Gastroesophageal sphincter (tissue), 4 donors: ENCODE measurements around the gene BMPR1A. TPM values are rescaled to one million over a fixed set of nuclear protein-coding genes. Genes with fewer than 3 reads are reported as not detected.

Source experiments
- ATAC-seq: fragments of 150-250 bp; one replicate; pipeline ENCODE4 v1.9.1; 2016; ENCODE audit warnings: mild to moderate bottlenecking, moderate library complexity
- H3K27ac ChIP-seq, 4 donors: fragments of 200-600 bp; sonication (generic) in 3 of 4; 1 replicate in 3 of 4; 2 replicates in 1 of 4; pipeline ENCODE4 v1.5.1; 2016 to 2019
- H3K27me3 ChIP-seq: fragments of 200-600 bp; sonication (generic); one replicate; pipeline ENCODE4 v1.5.1; 2019
- H3K36me3 ChIP-seq, 2 donors: fragments of 200-600 bp; sonication (generic); one replicate each; pipeline ENCODE4 v1.5.1; 2019; ENCODE audit warnings: control low read depth in 1 of 2
- H3K4me1 ChIP-seq, 3 donors: fragments of 200-600 bp; sonication (generic); 1 replicate in 2 of 3; 2 replicates in 1 of 3; pipeline ENCODE4 v1.5.1; 2016 to 2019; ENCODE audit warnings: control low read depth in 2 of 3
- H3K4me3 ChIP-seq, 2 donors: fragments of 200-600 bp; sonication (generic); one replicate each; pipeline ENCODE4 v1.5.1; 2019; ENCODE audit warnings: mild to moderate bottlenecking in 1 of 2, moderate library complexity in 1 of 2
- H3K9me3 ChIP-seq, 3 donors: fragments of 200-600 bp; sonication (generic); one replicate each; pipeline ENCODE4 v1.5.1; 2017 to 2019; ENCODE audit warnings: control low read depth in 2 of 3
- CTCF ChIP-seq, 4 experiments: fragments of 200-600 bp in 2 of 4; fragments of 450-650 bp in 2 of 4; sonication (generic) in 1 of 4; IDR thresholded peaks; one replicate each; pipeline ENCODE4 v1.5.1; 2017 to 2019; ENCODE audit warnings: antibody characterized with exemption in 4 of 4, mild to moderate bottlenecking in 2 of 4, moderate library complexity in 2 of 4
- EP300 ChIP-seq: sonication (generic); formaldehyde crosslinking; IDR thresholded peaks from one replicate; pipeline ENCODE4 v1.6.1; 2017; ENCODE audit warnings: antibody characterized with exemption, mild to moderate bottlenecking
- POLR2A ChIP-seq, 2 donors: fragments of 450-650 bp; IDR thresholded peaks; one replicate each; pipeline ENCODE4 v1.6.1; 2017; ENCODE audit warnings: antibody characterized with exemption in 2 of 2, mild to moderate bottlenecking in 2 of 2, moderate library complexity in 1 of 2
- POLR2AphosphoS5 ChIP-seq: sonication (generic); formaldehyde crosslinking; IDR thresholded peaks from one replicate; pipeline ENCODE4 v1.6.1; 2017; ENCODE audit warnings: antibody characterized with exemption
- WGBS, 2 donors: methylation state at CpG; one replicate each; pipeline ENCODE4 v1.1.5; 2018; ENCODE audit warnings: low coverage in 1 of 2; 5-methylcytosine and 5-hydroxymethylcytosine counted together
- total RNA-seq, 4 donors: library from RNA; depleted of rRNA; stranded (reverse); fragments of >200 nt; gene quantifications; one replicate each; pipeline ENCODE4 v1.1.0, GENCODE V29; 2016

The BMPR1A gene
- total RNA-seq, 4 donors from 2014 or later = 91.5 to 121 (median 117) TPM

- Histone ChIP-seq H3K36me3 (peaks cover 0 to 72% of the 10 kb centered on the region in 2 donors), H3K4me3 (no peak overlapping the region), H3K9me3 (no peaks in the 10 kb centered on the region), H3K27me3 (no peaks in the 10 kb centered on the region), H3K27ac (no peak overlapping the region), H3K4me1 (peaks cover 3 to 14% (median 3%) of the 10 kb centered on the region in 3 donors)
- TF ChIP-seq CTCF (IDR thresholded peaks at IDR 0.05) = no peak
- TF ChIP-seq POLR2A (IDR thresholded peaks at IDR 0.05) = no peak
- no peak for TF ChIP-seq EP300
- no peak for TF ChIP-seq POLR2AphosphoS5
- no peak for ATAC-seq
- WGBS, 2 donors = 18 to 44% methylated on average over 1 of the region's 1 CpG
Observed at GRCh38 chr10:86905429-86905828, 149.0 kb downstream of the BMPR1A start.

GRCh38 chr10:86914734-86915133, 158.3 kb downstream of the BMPR1A start:
- Histone ChIP-seq H3K4me1 (peaks cover 0 to 12% (median 0%) of the 10 kb centered on the region in 3 donors), H3K9me3 (no peaks in the 10 kb centered on the region), H3K4me3 (no peak overlapping the region), H3K36me3 (peaks cover 0 to 75% of the 10 kb centered on the region in 2 donors), H3K27me3 (no peaks in the 10 kb centered on the region), H3K27ac (peak overlapping the region in 2 of 4 donors; percentile 37)
- 38 to 45% methylated on average over 1 of the region's 1 CpG for WGBS, 2 donors
- no peak for ATAC-seq
- TF ChIP-seq POLR2AphosphoS5 (peak; percentile 53), EP300 (no peak)

DNA sequence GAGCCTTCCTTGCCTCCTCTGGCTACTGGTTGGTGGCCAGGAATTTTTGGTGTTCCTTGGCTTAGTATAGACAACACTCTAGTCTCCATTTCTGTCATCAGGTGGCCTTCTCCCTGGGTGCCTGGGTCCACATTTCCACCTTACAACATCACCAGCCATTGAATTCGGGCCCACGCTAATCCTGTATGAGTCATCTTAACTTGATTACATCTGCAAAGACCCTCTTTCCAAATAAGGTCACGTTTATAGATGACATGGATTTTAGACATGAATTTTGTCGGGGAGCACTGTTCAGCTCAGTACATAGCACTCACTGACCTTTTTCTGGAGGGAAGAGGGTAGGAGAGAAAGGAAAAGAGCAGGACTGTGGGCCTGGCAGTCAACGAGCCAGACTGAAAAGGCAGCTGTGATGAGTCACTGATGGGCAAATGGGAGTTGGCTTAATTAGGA, 161.6 kb downstream of the BMPR1A start:
- peak; percentile 52 for ATAC-seq
- 0 to 18% methylated on average over 1 to 5 of the region's 5 CpGs for WGBS, 2 donors
- H3K36me3 ChIP-seq = peaks cover 0 to 89% of the 10 kb centered on the region in 2 donors
- peak overlapping the region; percentile 8 to 72 (median 58) for H3K27ac ChIP-seq
- H3K9me3 ChIP-seq = no peaks in the 10 kb centered on the region
- H3K4me3 ChIP-seq = no peak overlapping the region
- TF ChIP-seq CTCF (IDR thresholded peaks at IDR 0.05) = no peak
- TF ChIP-seq POLR2AphosphoS5 = peak; percentile 61
- TF ChIP-seq POLR2A (IDR thresholded peaks at IDR 0.05) = no peak
- no peak for TF ChIP-seq EP300
- peaks cover 0 to 23% (median 0%) of the 10 kb centered on the region in 3 donors for H3K4me1 ChIP-seq
- H3K27me3 ChIP-seq = no peaks in the 10 kb centered on the region

DNA sequence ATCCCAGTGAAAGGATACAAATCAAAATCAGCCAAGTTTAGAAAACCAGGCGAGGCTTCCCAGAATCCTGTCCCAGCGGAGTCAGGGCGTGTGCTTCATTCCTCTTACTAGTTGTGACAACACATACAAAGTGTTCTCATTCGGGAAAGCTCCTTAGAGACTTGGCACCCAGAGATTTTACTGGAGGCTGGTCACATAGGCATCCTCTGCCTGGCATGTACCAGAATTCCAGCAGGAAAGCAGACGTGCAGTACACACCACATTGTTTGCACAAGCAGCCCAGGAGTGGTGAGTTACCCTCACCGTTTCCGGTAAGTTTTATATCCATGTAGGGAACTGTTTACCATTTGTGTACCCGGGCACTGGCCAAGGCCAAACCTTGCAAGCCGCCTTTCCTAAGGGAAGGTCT, 166.1 kb downstream of the BMPR1A start:
- H3K27ac ChIP-seq = peak overlapping the region; percentile 43 to 75 (median 62)
- TF ChIP-seq POLR2A (IDR thresholded peaks at IDR 0.05) = no peak
- TF ChIP-seq POLR2AphosphoS5 = peak; percentile 89
- TF ChIP-seq EP300 = no peak
- H3K36me3 ChIP-seq = peaks cover 0 to 61% of the 10 kb centered on the region in 2 donors
- 60 to 68% methylated on average over 6 of the region's 9 CpGs for WGBS, 2 donors
- H3K4me3 ChIP-seq = no peak overlapping the region
- peaks cover 0 to 32% (median 0%) of the 10 kb centered on the region in 3 donors for H3K4me1 ChIP-seq
- H3K9me3 ChIP-seq = no peaks in the 10 kb centered on the region
- ATAC-seq = peak; percentile 75
- no peaks in the 10 kb centered on the region for H3K27me3 ChIP-seq

DNA sequence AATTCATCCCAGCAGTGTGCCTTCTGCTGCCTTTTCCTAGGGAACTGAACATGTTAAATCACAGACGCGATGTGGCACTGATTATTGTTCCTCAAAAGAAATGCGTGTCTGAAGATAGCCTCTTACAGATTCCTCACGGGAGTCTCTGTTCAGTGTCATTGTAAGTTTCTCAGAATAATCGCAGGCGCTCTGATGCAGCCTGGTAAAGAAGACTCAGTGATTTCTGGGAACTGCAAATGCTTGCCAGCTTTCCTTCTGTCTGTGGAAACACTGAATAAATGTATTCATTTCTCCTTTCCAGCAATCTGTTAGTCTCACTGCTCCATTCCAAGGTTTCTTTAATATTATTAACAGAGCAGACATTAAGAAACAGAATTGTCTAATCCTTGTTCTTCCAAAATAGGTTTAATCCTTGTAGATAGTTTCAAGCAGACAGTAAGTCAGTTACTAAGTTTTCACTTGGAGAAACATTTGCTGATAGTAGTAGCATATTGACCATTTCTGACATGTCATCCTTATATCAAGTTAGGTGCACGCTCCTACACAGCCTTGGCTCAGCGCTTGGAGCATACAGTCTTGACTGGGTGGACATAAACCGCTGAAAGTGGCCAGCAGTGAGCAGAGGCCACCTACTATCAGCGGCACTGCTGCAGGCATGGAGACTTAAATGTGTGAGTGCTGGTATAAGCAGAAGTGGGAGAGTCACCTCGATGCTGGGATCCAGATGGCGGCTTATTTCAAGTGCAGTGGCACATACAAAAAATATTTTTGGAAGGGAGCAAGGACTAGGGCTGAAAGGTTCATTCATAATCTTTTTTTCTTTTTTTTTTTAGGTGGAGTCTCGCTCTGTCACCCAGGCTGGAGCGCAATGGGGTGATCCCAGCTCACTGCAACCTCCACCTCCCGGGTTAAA, 173.3 kb downstream of the BMPR1A start:
- Histone ChIP-seq H3K27me3 (no peaks in the 10 kb centered on the region), H3K27ac (peak overlapping the region in 3 of 4 donors; percentile 18 to 61 (median 28)), H3K9me3 (no peaks in the 10 kb centered on the region), H3K36me3 (peaks cover 0 to 45% of the 10 kb centered on the region in 2 donors), H3K4me1 (peaks cover 0 to 54% (median 0%) of the 10 kb centered on the region in 3 donors), H3K4me3 (no peak overlapping the region)
- peak; percentile 74 for TF ChIP-seq POLR2AphosphoS5
- no peak for TF ChIP-seq CTCF (IDR thresholded peaks at IDR 0.05)
- no peak for TF ChIP-seq EP300
- ATAC-seq = no peak
- WGBS, 2 donors = 36 to 48% methylated on average over 8 to 13 of the region's 15 CpGs
